ENCODE measurements around the gene PIPOX.

- TF ChIP-seq GABPA (IDR thresholded peaks at IDR 0.05; ENCODE audit: low read depth) (no peak), CTCF (IDR thresholded peaks at IDR 0.05; ENCODE audit: insufficient read depth, low read length) (no peak), POLR2AphosphoS5 (IDR thresholded peaks at IDR 0.05; ENCODE audit: low read depth) (no peak), REST (IDR thresholded peaks at IDR 0.05; ENCODE audit: insufficient replicate concordance, low read depth) (no peak), SPI1 (IDR thresholded peaks at IDR 0.05; ENCODE audit: borderline replicate concordance, low read depth) (no peak)
These were observed 49.1 kb upstream of the PIPOX start for GRCh38 chr17:28993645-28994426.

Data from HL-60 (cell line).